GM19372 (cell line): ENCODE measurements around the gene PCDH15.

Source experiments
- ATAC-seq: cut with Tn5 transposase; IDR thresholded peaks from one replicate; pipeline ENCODE4 v1.9.1; 2021; ENCODE audit warnings: mild to moderate bottlenecking, low read depth, moderate library complexity; ENCODE audit not compliant: unreplicated experiment

PCDH15 gene

GRCh38 chr10:54710918-54711317 lies 90.1 kb downstream of the PCDH15 start:
- ATAC-seq, result no peak

DNA sequence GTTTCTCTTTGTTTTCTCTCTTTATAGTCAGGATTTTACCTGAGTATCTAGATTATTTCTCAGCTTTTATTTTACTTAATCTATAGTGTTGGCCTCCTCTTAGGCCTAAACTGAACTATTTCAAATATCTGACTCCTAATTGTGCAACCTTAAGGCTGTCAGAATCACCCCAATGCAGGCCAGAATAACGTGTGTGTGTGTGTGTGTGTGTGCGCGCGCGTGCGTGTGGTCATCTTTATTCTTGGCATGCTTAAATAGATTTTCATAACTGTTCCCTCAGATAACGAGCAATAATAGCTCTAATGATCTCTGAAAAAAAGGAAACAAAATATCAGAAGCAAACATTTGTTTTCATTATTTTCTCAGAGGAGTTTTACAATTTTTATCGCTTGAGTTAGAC lies 92.4 kb downstream of the PCDH15 start:
- ATAC-seq, result no peak

- no peak for ATAC-seq
These were observed 93.0 kb downstream of the PCDH15 start for GRCh38 chr10:54708021-54708420.

GRCh38 chr10:54702583-54703485 lies 98.2 kb downstream of the PCDH15 start:
- no peak for ATAC-seq

GRCh38 chr10:54691331-54691730 lies 109.7 kb downstream of the PCDH15 start:
- ATAC-seq, result no peak

GRCh38 chr10:54682554-54682953 lies 118.5 kb downstream of the PCDH15 start:
- no peak for ATAC-seq

GRCh38 chr10:54681136-54681535 lies 119.9 kb downstream of the PCDH15 start:
- no peak for ATAC-seq

- no peak for ATAC-seq
These were observed 133.9 kb downstream of the PCDH15 start for GRCh38 chr10:54667136-54667535.

DNA sequence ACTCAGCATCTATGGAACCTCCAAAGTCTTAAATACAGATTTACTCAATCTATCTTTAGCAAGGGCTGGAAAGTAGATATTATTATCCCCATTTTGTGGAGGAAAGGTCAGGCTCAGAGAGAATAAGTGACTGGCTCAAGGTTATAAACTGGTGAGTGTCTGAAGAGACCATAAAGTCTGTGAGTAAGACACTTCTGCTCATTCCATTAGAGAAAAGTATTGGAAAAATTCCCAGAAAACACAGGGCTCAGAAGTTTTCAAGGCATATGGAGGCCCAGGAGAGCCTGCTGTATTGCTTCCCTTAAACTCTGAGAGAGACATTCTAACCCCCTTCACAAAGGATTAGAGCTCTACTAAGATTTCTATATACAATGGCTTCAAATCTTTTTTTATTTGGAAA lies 134.8 kb downstream of the PCDH15 start:
- ATAC-seq, result no peak

DNA sequence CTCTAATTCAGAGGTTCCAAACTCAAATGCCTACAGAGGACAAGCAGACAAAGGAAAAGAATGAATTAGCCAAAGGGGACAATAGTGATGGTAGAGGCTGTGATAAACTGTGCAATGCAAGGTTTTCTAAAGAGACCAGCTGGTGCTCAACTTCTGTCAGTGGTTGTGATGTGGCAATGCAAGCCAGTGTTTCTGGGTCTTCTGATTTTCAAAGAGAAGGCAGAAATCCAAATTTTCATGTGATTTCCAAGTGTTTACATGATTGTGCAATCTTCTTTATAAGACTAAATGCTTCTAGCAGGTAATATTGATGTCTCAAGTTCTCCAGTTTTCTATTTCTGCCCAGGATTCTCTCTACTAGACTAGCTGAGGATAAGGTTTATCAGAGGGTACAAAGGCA lies 135.9 kb downstream of the PCDH15 start:
- no peak for ATAC-seq

DNA sequence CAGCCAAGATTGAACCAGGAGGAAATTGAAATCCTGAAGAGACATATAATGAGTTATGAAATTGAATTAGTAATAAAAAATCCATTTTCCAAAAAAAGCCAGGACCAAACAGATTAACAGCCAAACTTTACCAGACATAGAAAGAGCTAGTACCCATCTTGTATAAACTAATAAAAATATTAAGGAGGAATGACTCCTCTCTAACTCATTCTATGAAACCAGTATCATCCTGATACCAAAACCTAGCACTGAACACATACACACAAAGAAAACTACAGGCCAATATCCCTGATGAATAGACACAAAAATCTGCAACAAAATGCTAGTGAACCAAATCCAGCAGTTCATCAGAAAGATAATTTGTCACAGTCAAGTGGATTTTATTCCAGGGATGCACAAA lies 140.6 kb downstream of the PCDH15 start:
- ATAC-seq, result no peak

DNA sequence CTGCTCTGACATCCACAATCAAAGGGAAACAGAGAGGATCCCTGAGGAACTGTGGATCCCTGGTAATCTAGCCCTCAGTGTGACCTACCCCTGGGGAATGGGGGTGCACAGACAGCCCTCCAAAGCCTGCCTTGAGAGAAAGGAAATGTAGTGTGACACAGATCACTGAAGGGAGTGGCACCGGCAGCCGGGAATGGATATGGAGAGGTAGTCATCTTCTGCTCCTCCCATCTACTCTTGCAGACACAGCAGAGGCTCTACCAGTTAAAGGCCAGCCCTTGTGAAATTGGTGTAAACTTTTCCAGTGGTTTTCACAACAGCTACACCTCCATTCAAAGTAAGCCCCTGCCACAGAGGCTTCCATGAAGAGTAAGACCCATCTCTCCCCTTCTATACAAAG lies 144.4 kb downstream of the PCDH15 start:
- ATAC-seq, result no peak

DNA sequence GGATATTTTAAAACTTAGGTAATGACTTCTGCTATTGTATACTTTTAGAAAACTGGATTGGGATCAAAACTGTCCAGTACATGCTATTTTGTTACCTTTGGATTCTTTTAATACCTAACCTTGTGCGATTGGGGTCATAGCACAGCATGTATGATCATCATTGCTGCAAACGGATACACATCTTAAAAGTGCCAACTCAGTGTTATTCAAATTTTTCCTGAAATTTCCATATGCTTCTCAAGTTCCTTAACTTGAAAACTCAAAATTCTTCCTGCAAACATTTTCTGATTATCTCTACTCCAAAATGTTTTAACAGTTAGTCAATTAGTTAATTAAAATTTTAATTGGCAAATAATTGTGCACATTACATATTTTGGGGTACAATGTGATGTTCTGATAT lies 147.5 kb downstream of the PCDH15 start:
- no peak for ATAC-seq

- ATAC-seq, result no peak
These were observed 150.5 kb downstream of the PCDH15 start for GRCh38 chr10:54650547-54650946.

- no peak for ATAC-seq
These were observed 179.0 kb downstream of the PCDH15 start for GRCh38 chr10:54622017-54622416.

GRCh38 chr10:54620352-54620751 lies 180.7 kb downstream of the PCDH15 start:
- no peak for ATAC-seq

DNA sequence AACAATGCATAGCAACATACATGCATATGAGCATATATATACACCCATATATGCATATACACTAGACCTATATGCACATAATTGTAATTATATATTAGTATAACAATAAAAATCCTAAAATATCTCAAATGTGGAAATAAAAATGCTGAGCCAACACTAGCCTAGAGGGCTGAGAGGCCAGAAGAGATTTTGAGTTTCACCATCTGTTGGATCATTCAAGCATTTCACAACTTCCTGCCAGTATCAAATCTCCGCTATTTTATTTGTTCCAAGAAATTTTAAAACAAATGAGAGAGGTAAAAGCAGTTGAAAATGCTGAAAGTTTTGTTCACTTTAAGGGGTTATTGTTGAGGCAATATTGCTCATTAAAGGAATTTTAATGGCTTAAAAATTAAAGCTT lies 187.0 kb downstream of the PCDH15 start:
- ATAC-seq, result no peak

DNA sequence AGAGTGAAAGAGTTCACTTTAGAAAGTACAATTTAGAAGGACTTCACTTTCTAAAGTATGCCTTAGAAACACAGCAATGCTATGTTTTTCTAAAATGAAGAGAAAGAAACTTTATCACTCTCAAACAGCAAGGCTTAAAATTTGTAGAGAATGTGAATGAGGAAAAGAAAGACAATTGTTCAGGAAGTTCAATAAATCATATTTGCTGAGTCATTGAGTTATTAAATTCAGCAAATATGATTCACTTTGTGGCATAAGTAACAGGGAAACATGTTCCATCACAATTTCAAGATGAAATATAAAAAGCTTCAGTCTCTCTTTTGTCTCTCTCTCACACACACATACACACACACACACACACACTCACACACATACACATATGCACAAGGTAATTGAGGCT lies 187.9 kb downstream of the PCDH15 start:
- ATAC-seq, result no peak

DNA sequence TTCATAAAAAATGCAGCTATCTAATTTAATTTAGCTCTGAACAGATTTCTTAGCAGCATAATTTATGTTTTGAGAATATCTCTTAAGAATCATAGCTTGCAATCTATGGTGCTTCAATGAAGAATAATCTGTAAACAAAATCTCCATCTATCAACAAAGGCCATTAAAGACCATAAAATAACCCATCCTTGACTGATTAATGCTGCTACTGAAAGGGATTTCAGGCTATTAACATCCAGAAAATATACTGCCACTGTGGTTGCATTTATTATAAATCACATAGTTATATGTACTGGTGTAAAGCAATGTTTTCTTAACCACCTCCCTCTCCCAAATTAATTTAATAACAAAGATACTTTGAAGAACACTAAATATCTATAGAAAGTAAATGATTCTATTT lies 191.6 kb downstream of the PCDH15 start:
- ATAC-seq, result no peak

DNA sequence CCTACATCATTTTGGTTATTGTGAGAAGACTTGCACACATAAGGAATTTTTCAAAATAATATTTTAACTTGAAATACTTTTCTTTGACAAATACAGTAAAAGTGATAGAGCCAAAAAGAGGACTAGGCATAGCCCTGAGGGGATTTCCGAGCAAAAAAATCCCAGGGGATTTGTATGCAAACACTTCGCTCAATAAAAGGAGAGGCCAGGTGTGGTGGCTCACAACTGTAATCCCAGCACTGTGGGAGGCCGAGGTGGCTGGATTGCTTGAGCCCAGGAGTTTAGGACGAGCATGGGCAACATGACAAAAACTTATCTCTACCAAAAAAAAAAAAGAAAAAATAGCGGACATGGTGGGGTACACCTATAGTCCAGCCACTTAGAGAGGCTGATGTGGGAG lies 193.0 kb downstream of the PCDH15 start:
- ATAC-seq, result no peak

DNA sequence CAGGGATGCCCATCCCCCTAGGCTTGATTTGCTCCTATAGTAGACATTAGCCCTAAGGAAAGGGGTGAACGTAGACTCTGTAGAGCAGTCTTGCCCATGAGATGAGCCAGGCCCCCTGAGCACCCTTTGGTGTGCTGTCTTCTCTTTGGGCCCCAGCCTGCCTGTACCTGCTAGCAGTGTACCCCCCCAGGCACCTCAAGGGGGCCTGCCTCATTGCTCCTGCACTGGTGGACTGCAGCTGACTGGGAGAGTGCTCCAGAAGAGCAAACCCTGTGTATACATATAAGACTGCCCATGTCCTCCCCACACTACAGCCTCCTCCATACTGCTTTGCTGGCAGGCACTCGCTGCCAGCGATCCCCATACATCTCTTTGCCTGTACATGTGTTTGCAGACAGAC lies 206.7 kb downstream of the PCDH15 start:
- no peak for ATAC-seq

- no peak for ATAC-seq
These were observed 213.1 kb downstream of the PCDH15 start for GRCh38 chr10:54587971-54588370.

GRCh38 chr10:54585572-54585971 lies 215.5 kb downstream of the PCDH15 start:
- no peak for ATAC-seq
